WTC11 (cell line): Measurements from ENCODE around the gene CACNG1. TPM values are rescaled to one million over a fixed set of nuclear protein-coding genes. Genes with fewer than 3 reads are reported as not detected.

Experiments used
- ATAC-seq: fragments of 200-7000 bp; cut with Tn5 transposase; 2 replicates; pipeline ENCODE4 v1.10.0; 2021; ENCODE audit warnings: mild to moderate bottlenecking, moderate library complexity
- CTCF ChIA-PET: fragments of 300-600 bp; sonication (Branson Sonifier 250); formaldehyde crosslinking; loops from one replicate; lab custom pipeline; 2021; ENCODE audit warnings: antibody characterized with exemption; lab: Charles Lee
- POLR2A ChIA-PET: fragments of 350-600 bp; sonication (Branson Sonifier 250); formaldehyde crosslinking; loops from one replicate; lab custom pipeline; 2021; ENCODE audit warnings: antibody characterized with exemption; lab: Charles Lee
- DNase-seq: peaks from one replicate; pipeline ENCODE4 v3.0.0; 2021; ENCODE audit warnings: low spot score
- H3K27ac Mint-ChIP-seq: 2 replicates; pipeline ENCODE4 v1.8.0; 2021; ENCODE audit warnings: mixed read lengths
- H3K27me3 Mint-ChIP-seq: 2 replicates; pipeline ENCODE4 v1.8.0; 2021; ENCODE audit warnings: low read depth, mild to moderate bottlenecking, moderate library complexity, mixed read lengths
- H3K36me3 Mint-ChIP-seq: 2 replicates; pipeline ENCODE4 v1.8.0; 2021; ENCODE audit warnings: mixed read lengths
- H3K4me1 Mint-ChIP-seq: 2 replicates; pipeline ENCODE4 v1.8.0; 2022; ENCODE audit warnings: mixed read lengths
- H3K4me3 Mint-ChIP-seq: 2 replicates; pipeline ENCODE4 v1.8.0; 2021; ENCODE audit warnings: mild to moderate bottlenecking, moderate library complexity, mixed read lengths
- H3K9me3 Mint-ChIP-seq: 2 replicates; pipeline ENCODE4 v1.8.0; 2021; ENCODE audit warnings: mixed read lengths
- ATF6 ChIP-seq: sonication (generic); formaldehyde crosslinking; IDR thresholded peaks from 2 replicates; pipeline ENCODE4 v1.8.1; 2023; ENCODE audit warnings: mild to moderate bottlenecking, missing genetic modification reagents
- CREM ChIP-seq: sonication (generic); formaldehyde crosslinking; IDR thresholded peaks from 2 replicates; pipeline ENCODE4 v1.8.1; 2022; ENCODE audit warnings: mild to moderate bottlenecking, missing genetic modification reagents, moderate library complexity
- E2F4 ChIP-seq: sonication (generic); formaldehyde crosslinking; IDR thresholded peaks from 2 replicates; pipeline ENCODE4 v1.8.1; 2022; ENCODE audit warnings: low read depth, mild to moderate bottlenecking, moderate library complexity, missing genetic modification reagents, borderline replicate concordance
- ELF4 ChIP-seq: sonication (generic); formaldehyde crosslinking; IDR thresholded peaks from 2 replicates; pipeline ENCODE4 v1.8.1; 2022; ENCODE audit warnings: low read depth, mild to moderate bottlenecking, moderate library complexity, missing genetic modification reagents
- EMX1 ChIP-seq: fragments of 250-450 bp; sonication (Bioruptor Pico); IDR thresholded peaks from 2 replicates; pipeline ENCODE4 v1.8.0; 2021; ENCODE audit warnings: mild to moderate bottlenecking
- FOXK1 ChIP-seq: sonication (generic); formaldehyde crosslinking; IDR thresholded peaks from 2 replicates; pipeline ENCODE4 v1.8.0; 2022; ENCODE audit warnings: mild to moderate bottlenecking, moderate library complexity, missing genetic modification reagents
- FOXP1 ChIP-seq: sonication (generic); formaldehyde crosslinking; IDR thresholded peaks from 2 replicates; pipeline ENCODE4 v1.8.0; 2022; ENCODE audit warnings: missing genetic modification reagents, mild to moderate bottlenecking, moderate library complexity, borderline replicate concordance
- GTF2I ChIP-seq: fragments of 250-450 bp; sonication (Bioruptor Pico); conservative IDR thresholded peaks from 2 replicates; pipeline ENCODE4 v1.4.0; 2021; ENCODE audit warnings: mild to moderate bottlenecking
- IRF2 ChIP-seq: sonication (generic); formaldehyde crosslinking; IDR thresholded peaks from 2 replicates; pipeline ENCODE4 v1.8.0; 2022; ENCODE audit warnings: low read depth, missing genetic modification reagents, borderline replicate concordance
- KAT7 ChIP-seq: sonication (generic); formaldehyde crosslinking; IDR thresholded peaks from 2 replicates; pipeline ENCODE4 v1.8.1; 2023; ENCODE audit warnings: missing genetic modification reagents, mild to moderate bottlenecking, borderline replicate concordance
- MYBL2 ChIP-seq: sonication (generic); formaldehyde crosslinking; IDR thresholded peaks from 2 replicates; pipeline ENCODE4 v1.8.1; 2023; ENCODE audit warnings: mild to moderate bottlenecking, moderate library complexity, missing genetic modification reagents
- NFATC4 ChIP-seq: fragments of 250-450 bp; sonication (Bioruptor Pico); IDR thresholded peaks from 2 replicates; pipeline ENCODE4 v1.9.0; 2021; ENCODE audit warnings: mild to moderate bottlenecking
- NFYB ChIP-seq: sonication (generic); formaldehyde crosslinking; conservative IDR thresholded peaks from 2 replicates; pipeline ENCODE4 v1.8.0; 2022; ENCODE audit warnings: low read depth, missing genetic modification reagents
- NR1H2 ChIP-seq: sonication (generic); formaldehyde crosslinking; IDR thresholded peaks from 2 replicates; pipeline ENCODE4 v1.9.0; 2021; ENCODE audit warnings: mild to moderate bottlenecking, moderate library complexity, missing genetic modification reagents
- SMAD4 ChIP-seq: sonication (generic); formaldehyde crosslinking; IDR thresholded peaks from 2 replicates; pipeline ENCODE4 v1.8.0; 2022; ENCODE audit warnings: mild to moderate bottlenecking, missing genetic modification reagents
- TCF7 ChIP-seq: sonication (generic); formaldehyde crosslinking; IDR thresholded peaks from 2 replicates; pipeline ENCODE4 v1.8.0; 2022; ENCODE audit warnings: mild to moderate bottlenecking, low read depth, missing genetic modification reagents, moderate library complexity
- TEAD1 ChIP-seq: sonication (generic); formaldehyde crosslinking; IDR thresholded peaks from 2 replicates; pipeline ENCODE4 v1.8.0; 2022; ENCODE audit warnings: mild to moderate bottlenecking, missing genetic modification reagents
- ZBTB43 ChIP-seq: sonication (generic); formaldehyde crosslinking; IDR thresholded peaks from 2 replicates; pipeline ENCODE4 v1.8.1; 2023; ENCODE audit warnings: mild to moderate bottlenecking, missing genetic modification reagents
- ZNF121 ChIP-seq: sonication (generic); formaldehyde crosslinking; IDR thresholded peaks from 2 replicates; pipeline ENCODE4 v1.8.0; 2023; ENCODE audit warnings: missing genetic modification reagents
- ZNF263 ChIP-seq: sonication (generic); formaldehyde crosslinking; IDR thresholded peaks from 2 replicates; pipeline ENCODE4 v1.8.1; 2022; ENCODE audit warnings: low read depth, mild to moderate bottlenecking, moderate library complexity, missing genetic modification reagents
- ZNF317 ChIP-seq: sonication (generic); formaldehyde crosslinking; IDR thresholded peaks from 2 replicates; pipeline ENCODE4 v1.8.1; 2023; ENCODE audit warnings: low read depth, mild to moderate bottlenecking, moderate library complexity, missing genetic modification reagents, borderline replicate concordance
- ZNF423 ChIP-seq: fragments of 250-450 bp; sonication (Bioruptor Pico); IDR thresholded peaks from 2 replicates; pipeline ENCODE4 v2.1.2; 2022; ENCODE audit warnings: mild to moderate bottlenecking, moderate library complexity
- ZNF671 ChIP-seq: fragments of 250-450 bp; sonication (Bioruptor Pico); IDR thresholded peaks from 2 replicates; pipeline ENCODE4 v1.8.0; 2021; ENCODE audit warnings: mild to moderate bottlenecking
- total RNA-seq: library from RNA; stranded (reverse); gene quantifications from 3 replicates; pipeline ENCODE4 v1.2.3, GENCODE V29; 2021
- TF ChIP-seq, protein P1 (sequence below): fragments of 250-450 bp; sonication (Bioruptor Pico); IDR thresholded peaks from 2 replicates; pipeline ENCODE4 v2.1.2; 2022; ENCODE audit warnings: mild to moderate bottlenecking, moderate library complexity
- TF ChIP-seq, protein P2 (sequence below): fragments of 250-450 bp; sonication (Bioruptor Pico); IDR thresholded peaks from 2 replicates; pipeline ENCODE4 v1.9.0; 2021; ENCODE audit warnings: mild to moderate bottlenecking
- TF ChIP-seq, protein P3 (sequence below): fragments of 250-450 bp; sonication (Bioruptor Pico); IDR thresholded peaks from 2 replicates; pipeline ENCODE4 v1.8.0; 2021; ENCODE audit warnings: mild to moderate bottlenecking
- TF ChIP-seq, protein P4 (sequence below): sonication (generic); formaldehyde crosslinking; IDR thresholded peaks from 2 replicates; pipeline ENCODE4 v1.8.0; 2022; ENCODE audit warnings: mild to moderate bottlenecking, missing genetic modification reagents

The CACNG1 gene
- total RNA-seq, 1 experiment from 2014 or later = not detected

- ATAC-seq = no peak
- H3K27me3 Mint-ChIP-seq = no peaks in the 10 kb centered on the region
- no peaks in the 10 kb centered on the region for H3K4me1 Mint-ChIP-seq
- H3K36me3 Mint-ChIP-seq = no peaks in the 10 kb centered on the region
- CTCF ChIA-PET = interaction anchor here (1.3 kb wide), 1 partner anchor 62 kb away, joined by 5 read pairs; no protein-coding TSS in a partner anchor
- TF ChIP-seq TCF7 (CRISPR knock-in tag) (no peak), IRF2 (no peak)
- TF ChIP-seq, all 79 proteins: peak for 0
- H3K27ac Mint-ChIP-seq = no peak overlapping the region
- no peak overlapping the region for H3K4me3 Mint-ChIP-seq
- DNase-seq = no peak
- no peaks in the 10 kb centered on the region for H3K9me3 Mint-ChIP-seq
- POLR2A ChIA-PET = no interaction called here
Observed at GRCh38 chr17:67078292-67078691, 33.9 kb downstream of the CACNG1 start.

- Mint-ChIP-seq H3K4me1 (no peaks in the 10 kb centered on the region), H3K4me3 (no peak overlapping the region), H3K27ac (no peak overlapping the region), H3K36me3 (no peaks in the 10 kb centered on the region), H3K27me3 (no peaks in the 10 kb centered on the region), H3K9me3 (no peaks in the 10 kb centered on the region)
- ChIA-PET POLR2A (no interaction called here), CTCF (interaction anchor here (1.3 kb wide), 1 partner anchor 63 kb away, joined by 5 read pairs; no protein-coding TSS in a partner anchor)
- ATAC-seq (no peak), DNase-seq (no peak)
- TF ChIP-seq, protein P1, sequence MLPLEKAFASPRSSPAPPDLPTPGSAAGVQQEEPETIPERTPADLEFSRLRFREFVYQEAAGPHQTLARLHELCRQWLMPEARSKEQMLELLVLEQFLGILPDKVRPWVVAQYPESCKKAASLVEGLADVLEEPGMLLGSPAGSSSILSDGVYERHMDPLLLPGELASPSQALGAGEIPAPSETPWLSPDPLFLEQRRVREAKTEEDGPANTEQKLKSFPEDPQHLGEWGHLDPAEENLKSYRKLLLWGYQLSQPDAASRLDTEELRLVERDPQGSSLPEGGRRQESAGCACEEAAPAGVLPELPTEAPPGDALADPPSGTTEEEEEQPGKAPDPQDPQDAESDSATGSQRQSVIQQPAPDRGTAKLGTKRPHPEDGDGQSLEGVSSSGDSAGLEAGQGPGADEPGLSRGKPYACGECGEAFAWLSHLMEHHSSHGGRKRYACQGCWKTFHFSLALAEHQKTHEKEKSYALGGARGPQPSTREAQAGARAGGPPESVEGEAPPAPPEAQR = no peak
- TF ChIP-seq ZNF317 (CRISPR knock-in tag) (no peak), NFATC4 (CRISPR knock-in tag) (no peak), EMX1 (CRISPR knock-in tag) (no peak), ZNF671 (no peak), GTF2I (CRISPR knock-in tag) (no peak), NR1H2 (CRISPR knock-in tag) (no peak), ZNF121 (no peak), ZNF263 (CRISPR knock-in tag) (no peak), MYBL2 (CRISPR knock-in tag) (no peak), KAT7 (no peak), ZBTB43 (CRISPR knock-in tag) (no peak), NFYB (CRISPR knock-in tag) (no peak), CREM (CRISPR knock-in tag) (no peak)
- TF ChIP-seq, protein P2, sequence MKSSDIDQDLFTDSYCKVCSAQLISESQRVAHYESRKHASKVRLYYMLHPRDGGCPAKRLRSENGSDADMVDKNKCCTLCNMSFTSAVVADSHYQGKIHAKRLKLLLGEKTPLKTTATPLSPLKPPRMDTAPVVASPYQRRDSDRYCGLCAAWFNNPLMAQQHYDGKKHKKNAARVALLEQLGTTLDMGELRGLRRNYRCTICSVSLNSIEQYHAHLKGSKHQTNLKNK (CRISPR knock-in tag) = no peak
Observed at GRCh38 chr17:67079491-67079890, 35.1 kb downstream of the CACNG1 start.

DNA sequence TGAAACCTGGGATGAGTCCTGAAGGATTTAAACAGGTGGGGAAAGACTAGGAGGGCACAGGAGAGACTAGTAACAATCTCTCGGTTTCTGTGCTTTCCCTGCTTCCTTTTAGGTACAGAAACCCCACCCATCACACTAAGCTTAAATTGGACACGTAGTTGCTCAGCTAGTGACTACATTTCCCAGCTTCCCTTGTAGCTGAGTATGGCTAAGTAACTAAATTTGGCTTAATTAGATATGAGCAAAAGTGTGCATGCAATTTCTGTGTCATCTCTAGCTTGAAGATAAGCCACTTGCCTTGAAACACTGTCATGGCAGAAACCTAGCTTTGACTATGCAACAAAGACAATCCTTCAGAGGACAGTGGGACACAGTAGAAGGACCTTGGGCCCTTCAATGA lies 36.5 kb downstream of the CACNG1 start:
- ChIA-PET POLR2A (interaction anchor here (0.5 kb wide), 1 partner anchor 1220 kb away, joined by 3 read pairs; no protein-coding TSS in a partner anchor), CTCF (interaction anchor here (0.9 to 1.8 kb wide), 2 partner anchors 64 to 77 kb away, joined by 4 to 7 read pairs; no protein-coding TSS in a partner anchor)
- no peaks in the 10 kb centered on the region for H3K9me3 Mint-ChIP-seq
- no peak for DNase-seq
- ATAC-seq = no peak
- H3K27me3 Mint-ChIP-seq = no peaks in the 10 kb centered on the region
- no peaks in the 10 kb centered on the region for H3K4me1 Mint-ChIP-seq
- no peak overlapping the region for H3K27ac Mint-ChIP-seq
- H3K36me3 Mint-ChIP-seq = peaks cover 8% of the 10 kb centered on the region
- H3K4me3 Mint-ChIP-seq = no peak overlapping the region
- no peak for TF ChIP-seq FOXK1
- no peak for TF ChIP-seq FOXP1 (CRISPR knock-in tag)
- TF ChIP-seq ZNF423 (CRISPR knock-in tag) = no peak
- no peak for TF ChIP-seq TEAD1 (CRISPR knock-in tag)
- no peak for TF ChIP-seq SMAD4 (CRISPR knock-in tag)
- TF ChIP-seq, protein P3, sequence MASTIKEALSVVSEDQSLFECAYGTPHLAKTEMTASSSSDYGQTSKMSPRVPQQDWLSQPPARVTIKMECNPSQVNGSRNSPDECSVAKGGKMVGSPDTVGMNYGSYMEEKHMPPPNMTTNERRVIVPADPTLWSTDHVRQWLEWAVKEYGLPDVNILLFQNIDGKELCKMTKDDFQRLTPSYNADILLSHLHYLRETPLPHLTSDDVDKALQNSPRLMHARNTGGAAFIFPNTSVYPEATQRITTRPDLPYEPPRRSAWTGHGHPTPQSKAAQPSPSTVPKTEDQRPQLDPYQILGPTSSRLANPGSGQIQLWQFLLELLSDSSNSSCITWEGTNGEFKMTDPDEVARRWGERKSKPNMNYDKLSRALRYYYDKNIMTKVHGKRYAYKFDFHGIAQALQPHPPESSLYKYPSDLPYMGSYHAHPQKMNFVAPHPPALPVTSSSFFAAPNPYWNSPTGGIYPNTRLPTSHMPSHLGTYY (CRISPR knock-in tag) = no peak
- TF ChIP-seq ATF6 (CRISPR knock-in tag) = no peak
- no peak for TF ChIP-seq ELF4 (CRISPR knock-in tag)
- TF ChIP-seq E2F4 (CRISPR knock-in tag) = no peak
- TF ChIP-seq, protein P4, sequence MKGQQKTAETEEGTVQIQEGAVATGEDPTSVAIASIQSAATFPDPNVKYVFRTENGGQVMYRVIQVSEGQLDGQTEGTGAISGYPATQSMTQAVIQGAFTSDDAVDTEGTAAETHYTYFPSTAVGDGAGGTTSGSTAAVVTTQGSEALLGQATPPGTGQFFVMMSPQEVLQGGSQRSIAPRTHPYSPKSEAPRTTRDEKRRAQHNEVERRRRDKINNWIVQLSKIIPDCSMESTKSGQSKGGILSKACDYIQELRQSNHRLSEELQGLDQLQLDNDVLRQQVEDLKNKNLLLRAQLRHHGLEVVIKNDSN (CRISPR knock-in tag) = no peak
